ENCODE data around the gene TTL. TPM values are rescaled to one million over a fixed set of nuclear protein-coding genes. Genes with fewer than 3 reads are reported as not detected.

TTL gene
- total and polyA plus RNA-seq, 2 of the 13 experiments (the other 11 are each of a cell fraction or from before 2014, with no cell fraction given), result 19.0 to 59.8 TPM

DNA sequence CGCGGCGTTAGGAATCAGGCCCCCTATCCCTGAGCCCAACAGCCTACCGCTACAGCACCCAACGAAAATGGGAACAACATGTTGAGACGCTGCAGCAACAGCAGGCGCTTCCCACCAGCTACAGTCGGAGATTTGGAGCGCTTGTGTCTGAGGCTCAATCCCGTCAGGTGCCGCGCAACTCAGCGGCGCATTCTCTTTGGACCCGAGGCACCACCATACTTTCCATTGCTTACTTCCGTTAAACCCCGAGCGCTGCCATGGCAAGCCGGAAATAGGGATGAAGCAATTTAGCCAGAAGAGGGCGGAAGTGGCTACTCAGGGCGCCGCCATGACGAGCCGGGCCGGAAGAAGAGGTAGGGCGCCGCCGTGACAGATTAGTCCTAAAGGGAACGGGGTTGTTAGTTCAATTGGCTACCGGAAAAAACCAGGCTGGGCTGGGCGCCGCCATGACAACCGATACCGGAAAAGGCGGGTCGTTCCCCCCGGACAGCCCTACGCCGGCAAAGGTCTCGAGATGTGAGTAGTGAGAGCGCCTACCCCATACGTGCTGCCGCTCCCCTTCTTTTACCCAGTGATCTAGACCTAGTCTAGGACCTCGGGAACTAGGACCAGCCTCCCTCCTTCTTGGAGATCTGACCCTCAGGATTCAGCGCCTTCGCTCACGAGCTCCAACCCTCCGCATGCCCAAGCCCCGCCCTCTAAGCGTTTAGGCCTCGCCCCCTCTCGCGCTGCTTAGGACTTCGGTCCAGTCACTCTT lies 102.4 kb downstream of the TTL start, which contains the start of gene CHCHD5 (continued):
- TF ChIP-seq ZNF841 (CRISPR knock-in tag; IDR thresholded peaks at IDR 0.05; ENCODE audit: borderline replicate concordance) (no peak), SMYD3 (CRISPR knock-in tag; IDR thresholded peaks at IDR 0.05) (peak; percentile 97), ZNF674 (CRISPR knock-in tag; IDR thresholded peaks at IDR 0.05; ENCODE audit: low read depth) (0 out of 2 replicates have a peak, but pooled peaks have one; percentile 81), SALL1 (CRISPR knock-in tag; IDR thresholded peaks at IDR 0.05) (peak; percentile 92), ZBTB7B (CRISPR knock-in tag; IDR thresholded peaks at IDR 0.05) (no peak), ZNF777 (CRISPR knock-in tag; IDR thresholded peaks at IDR 0.05) (no peak), MED8 (CRISPR knock-in tag; IDR thresholded peaks at IDR 0.05; ENCODE audit: insufficient replicate concordance) (peak; percentile 71), TOE1 (CRISPR knock-in tag; IDR thresholded peaks at IDR 0.05) (peak; percentile 86; the same call in 1 of the 2 replicates), PCBP1 (IDR thresholded peaks at IDR 0.05; ENCODE audit: borderline replicate concordance, low read depth, low read length) (peak; percentile 85; the same call in 1 of the 2 replicates), ZNF782 (CRISPR knock-in tag; IDR thresholded peaks at IDR 0.05; ENCODE audit: borderline replicate concordance) (peak; percentile 45; the same call in 1 of the 2 replicates), ARID2 (CRISPR knock-in tag; IDR thresholded peaks at IDR 0.05; ENCODE audit: borderline replicate concordance) (peak; percentile 93; the same call in 1 of the 2 replicates), FOSL2 (CRISPR knock-in tag; IDR thresholded peaks at IDR 0.05) (peak; percentile 11; the same call in 1 of the 2 replicates), ZNF350 (CRISPR knock-in tag; IDR thresholded peaks at IDR 0.05; ENCODE audit: borderline replicate concordance, low read depth) (peak; percentile 96), THYN1 (CRISPR knock-in tag; IDR thresholded peaks at IDR 0.05; ENCODE audit: borderline replicate concordance, low read depth) (peak; percentile 90; the same call in 1 of the 2 replicates), ZNF556 (CRISPR knock-in tag; IDR thresholded peaks at IDR 0.05; ENCODE audit: borderline replicate concordance) (peak; percentile 79), RFX5 (IDR thresholded peaks at IDR 0.05; ENCODE audit: low read depth, low read length) (no peak), SMC3 (IDR thresholded peaks at IDR 0.05; ENCODE audit: low read length) (no peak), ZNF616 (CRISPR knock-in tag; IDR thresholded peaks at IDR 0.05; ENCODE audit: low read depth) (no peak; the same call in 1 of the 2 replicates), ZNF737 (CRISPR knock-in tag; IDR thresholded peaks at IDR 0.05; ENCODE audit: borderline replicate concordance) (no peak; the same call in none of the 2 replicates), FOXP1 (IDR thresholded peaks at IDR 0.05) (no peak), FOXP1 (CRISPR knock-in tag; IDR thresholded peaks at IDR 0.05) (no peak; the same call in 1 of the 2 replicates), EP300 (IDR thresholded peaks at IDR 0.05; ENCODE audit: low read depth in 2 of 2, low read length in 2 of 2) (peak in 1 of 2 experiments; percentile 58; a peak in 3 of 4 replicates), EP300 (CRISPR knock-in tag; IDR thresholded peaks at IDR 0.05; ENCODE audit: borderline replicate concordance) (no peak), NR2F2 (IDR thresholded peaks at IDR 0.05; ENCODE audit: borderline replicate concordance, low read depth) (peak; percentile 20; the same call in 1 of the 2 replicates), ZNF468 (CRISPR knock-in tag; IDR thresholded peaks at IDR 0.05) (no peak; the same call in none of the 2 replicates)
- TF ChIP-seq, protein P1, sequence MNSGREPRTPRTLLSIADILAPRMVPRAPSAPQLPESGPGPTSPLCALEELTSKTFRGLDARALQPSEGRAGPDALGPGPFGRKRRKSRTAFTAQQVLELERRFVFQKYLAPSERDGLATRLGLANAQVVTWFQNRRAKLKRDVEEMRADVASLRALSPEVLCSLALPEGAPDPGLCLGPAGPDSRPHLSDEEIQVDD (CRISPR knock-in tag; IDR thresholded peaks at IDR 0.05; ENCODE audit: borderline replicate concordance), result no peak
- TF ChIP-seq, protein P2, sequence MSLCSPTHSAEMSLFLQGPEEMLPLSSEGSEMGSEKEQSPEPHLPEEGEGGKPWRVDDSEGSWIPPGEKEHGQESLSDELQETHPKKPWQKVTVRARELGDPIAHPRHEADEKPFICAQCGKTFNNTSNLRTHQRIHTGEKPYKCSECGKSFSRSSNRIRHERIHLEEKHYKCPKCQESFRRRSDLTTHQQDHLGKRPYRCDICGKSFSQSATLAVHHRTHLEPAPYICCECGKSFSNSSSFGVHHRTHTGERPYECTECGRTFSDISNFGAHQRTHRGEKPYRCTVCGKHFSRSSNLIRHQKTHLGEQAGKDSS (CRISPR knock-in tag; IDR thresholded peaks at IDR 0.05; ENCODE audit: borderline replicate concordance, low read depth), result 0 out of 2 replicates have a peak, but pooled peaks have one; percentile 44
- TF ChIP-seq, protein P3, sequence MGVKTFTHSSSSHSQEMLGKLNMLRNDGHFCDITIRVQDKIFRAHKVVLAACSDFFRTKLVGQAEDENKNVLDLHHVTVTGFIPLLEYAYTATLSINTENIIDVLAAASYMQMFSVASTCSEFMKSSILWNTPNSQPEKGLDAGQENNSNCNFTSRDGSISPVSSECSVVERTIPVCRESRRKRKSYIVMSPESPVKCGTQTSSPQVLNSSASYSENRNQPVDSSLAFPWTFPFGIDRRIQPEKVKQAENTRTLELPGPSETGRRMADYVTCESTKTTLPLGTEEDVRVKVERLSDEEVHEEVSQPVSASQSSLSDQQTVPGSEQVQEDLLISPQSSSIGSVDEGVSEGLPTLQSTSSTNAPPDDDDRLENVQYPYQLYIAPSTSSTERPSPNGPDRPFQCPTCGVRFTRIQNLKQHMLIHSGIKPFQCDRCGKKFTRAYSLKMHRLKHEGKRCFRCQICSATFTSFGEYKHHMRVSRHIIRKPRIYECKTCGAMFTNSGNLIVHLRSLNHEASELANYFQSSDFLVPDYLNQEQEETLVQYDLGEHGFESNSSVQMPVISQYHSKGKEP (CRISPR knock-in tag; IDR thresholded peaks at IDR 0.05), result 0 out of 2 replicates have a peak, but pooled peaks have one; percentile 60
